ENCODE data around the gene ABO.
"Not testable (repeated sequence)": the region's sequence is repeated elsewhere in the genome, so short reads cannot be mapped to it uniquely, and the experiment has no call there.

ABO gene

GRCh38 chr9:133238851-133239532, 36.0 kb downstream of the ABO start:
- DNase-seq, result peak; percentile 82

GRCh38 chr9:133238272-133238850, 36.6 kb downstream of the ABO start:
- peak; percentile 73 for DNase-seq

GRCh38 chr9:133237035-133237731, 37.8 kb downstream of the ABO start:
- no peak for DNase-seq

DNA sequence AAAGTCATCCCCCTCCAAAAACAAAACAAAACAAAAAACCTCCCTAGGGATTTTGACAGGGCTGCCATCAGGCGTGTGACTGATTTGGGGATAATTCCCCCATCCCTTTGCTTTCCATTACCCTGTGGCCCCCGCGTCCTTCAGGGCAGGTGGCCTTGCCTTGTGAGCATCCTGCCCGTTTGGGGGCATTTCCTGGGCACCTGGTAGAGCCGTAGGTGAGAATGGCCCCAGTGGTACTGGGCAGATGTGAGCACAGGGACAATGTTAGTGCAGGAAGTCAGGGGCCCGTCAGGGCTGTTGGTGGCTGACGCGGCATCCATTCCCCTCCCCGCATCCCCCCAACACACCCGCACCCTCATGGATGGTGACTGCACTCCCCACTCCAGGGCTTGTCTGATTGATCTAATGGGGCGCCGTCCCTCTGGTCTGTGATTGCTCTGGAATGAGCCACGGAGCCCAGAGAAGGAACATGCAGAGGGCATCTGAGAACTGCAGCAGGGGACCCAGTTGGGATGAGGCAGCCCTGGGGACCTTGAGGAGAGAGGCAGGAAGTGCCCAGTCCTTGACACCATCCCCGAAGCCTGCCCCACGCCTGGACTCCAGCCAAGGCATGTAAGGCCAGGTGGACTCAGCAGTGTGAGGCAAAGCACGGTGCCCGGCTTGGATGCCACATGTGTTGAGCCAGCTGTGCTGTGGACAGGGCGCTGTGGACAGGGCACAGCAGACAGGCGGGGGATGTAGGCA, 38.5 kb downstream of the ABO start:
- not testable (repeated sequence) for DNase-seq

DNA sequence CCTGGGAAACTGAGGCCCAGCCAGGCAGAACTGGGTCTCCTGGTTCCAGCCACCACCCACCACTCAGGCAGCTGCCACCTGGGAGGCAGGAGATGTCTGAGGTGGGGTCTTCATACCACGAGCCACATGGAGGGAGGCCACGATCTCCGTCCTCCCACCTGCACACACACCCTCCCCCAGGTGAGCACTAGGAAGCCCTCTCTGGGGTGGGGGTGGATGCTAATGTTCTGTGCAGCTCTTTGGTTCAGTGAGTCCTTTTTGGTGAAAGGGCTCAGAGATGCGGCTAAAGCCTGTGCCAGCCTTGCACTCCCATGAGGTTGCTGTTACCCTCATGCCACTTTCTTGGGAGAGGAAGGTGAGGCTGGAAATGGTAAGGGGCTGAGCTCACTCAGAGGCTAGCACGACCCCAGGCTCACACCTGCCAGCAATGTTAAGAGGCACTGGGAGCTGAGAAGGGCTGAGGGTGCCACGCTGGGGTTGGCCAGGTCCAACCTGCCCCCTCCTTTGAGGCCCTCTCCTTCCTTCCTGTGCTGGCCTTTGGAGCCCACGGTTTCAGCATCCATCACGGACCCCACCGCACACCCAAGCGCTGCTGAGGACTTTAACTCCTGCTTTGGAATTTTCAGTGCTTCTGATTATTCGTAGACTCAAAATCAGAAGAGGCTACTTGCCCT, 39.3 kb downstream of the ABO start:
- no peak for DNase-seq

GRCh38 chr9:133234577-133235322, 40.3 kb downstream of the ABO start:
- no peak for DNase-seq

DNA sequence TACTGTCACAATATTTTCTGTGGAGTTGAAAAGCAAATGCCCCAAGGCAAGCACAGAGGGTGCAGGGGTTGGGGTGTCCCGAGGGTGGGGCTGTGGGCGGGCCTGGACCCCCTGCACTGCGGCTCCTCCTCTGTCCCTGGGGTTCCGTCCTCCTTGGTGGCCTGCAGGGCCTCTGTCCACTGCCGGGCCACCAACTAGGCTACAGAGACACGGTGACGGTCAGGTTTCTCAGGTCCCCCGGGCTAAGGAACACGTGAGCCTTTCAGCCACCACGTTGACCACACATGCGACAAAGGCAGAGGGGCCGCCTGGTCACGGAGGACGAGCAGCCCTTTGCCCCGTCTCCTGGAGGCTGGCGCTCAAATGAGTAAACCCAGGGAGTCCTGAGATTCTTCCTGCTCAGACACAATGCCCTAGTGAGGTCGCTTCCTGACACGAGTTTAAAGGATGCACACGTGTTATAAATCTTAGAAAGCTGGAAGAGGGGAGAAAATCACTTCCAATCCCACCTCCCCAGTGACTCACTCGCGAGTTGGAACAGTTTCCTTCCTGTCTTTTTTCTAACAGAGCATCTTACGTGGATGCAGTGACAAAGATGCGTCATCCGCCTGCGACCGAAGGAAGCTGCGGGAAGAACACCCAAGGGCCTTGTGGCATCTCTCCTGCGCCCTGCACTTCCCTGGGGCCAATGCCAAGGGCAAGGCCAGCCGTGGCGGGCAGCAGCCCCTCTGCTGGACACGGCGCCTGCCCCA, 41.1 kb downstream of the ABO start:
- DNase-seq, result no peak

GRCh38 chr9:133231934-133232568, 43.0 kb downstream of the ABO start:
- not testable (repeated sequence) for DNase-seq

DNA sequence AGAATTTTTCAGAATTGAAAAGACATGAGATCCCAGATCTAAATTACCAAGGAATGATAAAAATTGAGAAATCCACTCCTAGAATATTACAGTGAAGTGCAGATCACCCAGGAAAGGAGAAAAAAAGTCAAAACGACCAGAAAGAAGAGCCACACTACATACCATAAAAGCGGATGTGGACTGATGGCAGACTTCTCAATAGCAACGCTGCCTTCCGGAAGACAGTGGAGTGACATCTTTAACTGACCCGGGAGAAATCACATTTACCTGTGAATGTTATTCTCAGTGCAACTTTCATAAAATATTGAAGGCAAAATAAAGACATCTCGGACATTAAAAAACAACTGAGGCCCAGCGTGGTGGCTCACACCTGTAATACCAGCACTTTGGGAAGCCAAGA, 44.5 kb downstream of the ABO start:
- DNase-seq, result not testable (repeated sequence)

GRCh38 chr9:133230093-133230492, 44.9 kb downstream of the ABO start:
- no peak for DNase-seq

DNA sequence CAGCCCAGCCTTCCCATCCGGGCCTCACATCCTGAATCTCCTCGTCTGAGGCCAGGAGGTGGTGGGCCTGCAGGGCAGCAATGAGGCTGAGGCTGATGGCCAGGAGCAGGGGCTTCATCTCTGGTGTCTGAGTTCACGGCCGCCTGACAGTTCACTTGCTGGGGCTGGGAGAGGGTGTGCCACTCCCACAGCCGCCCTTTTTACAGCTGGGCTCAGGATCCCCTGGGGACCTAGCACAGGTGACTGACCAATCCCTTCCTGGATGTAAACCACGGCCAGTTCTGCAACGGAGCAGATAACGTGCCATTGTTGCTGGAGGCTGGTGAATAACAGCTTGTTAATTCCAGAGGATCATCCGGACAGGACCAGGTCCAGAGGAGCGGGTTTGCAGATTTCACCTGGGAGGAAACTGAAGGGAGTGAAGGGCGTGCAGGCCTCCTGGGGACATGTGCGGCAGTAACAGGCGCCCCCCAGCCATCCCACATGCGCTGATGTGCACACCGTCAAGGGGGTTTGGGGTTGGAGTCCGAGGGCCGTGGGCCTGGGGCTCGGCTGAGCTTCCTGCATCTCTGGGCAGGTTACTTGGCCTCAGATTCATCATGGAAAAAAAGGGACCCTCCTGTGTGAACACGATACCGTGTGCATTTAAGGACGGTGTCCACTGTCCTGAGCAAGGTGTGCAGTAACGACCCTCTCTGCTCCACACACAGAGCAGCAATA, 46.4 kb downstream of the ABO start:
- not testable (repeated sequence) for DNase-seq

DNA sequence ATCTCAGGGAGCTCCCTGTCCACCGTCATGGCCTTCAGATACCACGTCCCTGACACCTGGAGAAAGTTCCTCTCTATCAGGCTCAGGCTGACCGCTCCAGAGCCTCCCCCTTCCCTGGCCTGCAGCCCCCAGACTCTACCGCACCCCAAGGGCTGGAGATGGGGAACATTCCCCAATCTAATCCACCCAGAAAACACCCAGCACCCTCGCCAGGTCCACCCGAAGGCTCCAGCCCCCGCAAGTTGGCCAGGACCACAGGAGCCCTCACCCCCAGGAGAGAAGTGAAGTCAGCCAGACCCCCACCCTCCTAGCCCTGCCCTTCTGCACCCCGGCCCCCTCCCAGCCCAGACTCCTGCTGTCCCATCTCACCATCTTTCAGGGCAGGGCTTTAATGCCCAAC, 47.0 kb downstream of the ABO start:
- DNase-seq, result not testable (repeated sequence)

DNA sequence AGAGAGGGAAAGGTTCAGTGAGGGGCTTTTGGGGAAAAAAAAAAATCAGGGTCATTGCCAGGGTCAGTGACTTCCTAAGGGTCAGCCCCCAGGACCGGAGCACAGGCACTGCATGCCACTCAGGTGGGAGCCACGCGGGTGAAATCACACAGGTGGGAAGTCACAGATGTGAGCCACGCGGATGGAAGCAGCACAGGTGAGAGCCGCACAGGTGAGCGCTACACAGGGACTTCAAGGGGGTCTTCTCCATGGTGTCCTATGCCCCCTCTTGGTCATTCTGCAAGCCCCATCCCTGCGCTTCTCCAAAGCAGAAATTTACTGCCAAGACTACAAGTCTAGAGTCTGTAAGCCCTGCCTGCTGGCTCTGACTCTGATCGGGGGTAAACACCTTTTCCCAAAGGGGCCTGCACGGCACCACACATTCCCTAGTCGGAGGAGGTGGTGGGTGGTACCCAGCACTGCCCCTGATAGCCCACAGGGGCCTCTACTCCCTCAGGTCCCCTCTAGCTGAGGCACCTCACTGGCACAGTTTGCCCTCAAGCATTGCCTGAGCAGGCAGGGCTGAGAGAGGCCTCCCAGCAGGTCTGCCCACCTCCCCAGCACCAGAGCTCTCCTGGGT, 47.6 kb downstream of the ABO start:
- DNase-seq, result no peak

- no peak for DNase-seq
Measured at GRCh38 chr9:133226219-133227171, 48.5 kb downstream of the ABO start.

DNA sequence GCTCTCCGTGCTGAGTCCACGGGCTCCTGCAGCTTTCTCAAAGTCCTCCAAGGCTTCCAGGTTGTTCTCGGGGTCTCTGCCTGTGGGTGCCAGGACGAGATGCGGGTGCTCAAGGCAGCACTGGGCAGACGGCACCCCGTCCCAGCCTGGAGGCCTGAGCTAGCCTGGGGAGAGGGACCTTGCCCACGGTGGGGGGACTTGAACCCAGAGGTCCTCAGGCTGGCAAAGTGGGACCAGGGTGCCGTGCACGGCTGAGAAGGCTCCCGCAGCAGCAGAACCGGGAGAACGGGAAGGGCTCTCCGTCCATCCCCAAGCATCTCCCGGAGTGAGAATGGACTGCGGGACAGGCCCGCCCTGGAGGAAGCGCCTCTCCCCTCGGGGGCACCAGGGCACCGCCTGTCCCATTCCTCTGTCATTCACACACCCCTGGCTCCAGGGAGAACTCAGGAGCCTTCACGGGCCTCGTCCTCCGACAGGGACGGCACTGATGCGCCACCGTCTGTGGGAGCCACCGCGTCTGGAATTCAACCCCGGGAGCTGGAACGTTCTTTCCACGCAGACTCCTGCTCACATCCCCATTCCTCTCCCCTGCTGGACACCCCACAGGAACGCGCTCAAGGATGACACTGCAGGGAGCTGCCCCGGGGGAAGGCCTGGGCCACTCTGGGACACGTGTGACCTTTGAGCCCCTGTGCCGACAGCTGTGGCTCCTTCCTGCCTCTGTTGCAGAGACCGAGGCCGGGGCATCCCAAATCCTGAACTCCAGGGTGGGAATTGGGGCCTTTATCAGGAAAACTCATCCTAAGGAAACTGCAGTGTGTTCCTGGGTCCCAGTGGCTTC, 49.6 kb downstream of the ABO start:
- DNase-seq, result no peak

DNA sequence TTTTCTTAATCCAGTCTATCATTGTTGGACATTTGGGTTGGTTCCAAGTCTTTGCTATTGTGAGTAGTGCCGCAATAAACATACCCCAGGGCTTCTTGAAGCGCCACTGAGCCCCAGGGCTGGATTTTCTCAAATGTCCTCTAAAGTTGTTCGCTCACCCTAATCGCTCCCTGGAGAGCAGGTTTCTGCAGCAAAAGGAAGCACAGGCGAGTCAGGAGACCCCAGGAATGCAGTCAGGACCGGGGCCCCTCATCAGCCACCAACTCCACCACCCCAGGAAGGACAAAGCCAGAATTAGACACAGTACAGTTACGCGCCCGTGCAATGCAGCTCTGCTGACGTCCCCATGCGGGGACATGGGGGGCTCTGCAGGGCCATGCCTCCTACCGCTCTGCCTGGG, 50.2 kb downstream of the ABO start:
- DNase-seq, result no peak

GRCh38 chr9:133223159-133223756, 51.7 kb downstream of the ABO start:
- DNase-seq, result not testable (repeated sequence)
